ENCODE results near the gene KMT2E. TPM values are rescaled to one million over a fixed set of nuclear protein-coding genes. Genes with fewer than 3 reads are reported as not detected.

The KMT2E gene
- total and polyA plus RNA-seq, 2 donors (not counting 1 experiment from before 2014, with no cell fraction given): 32.4 to 328 TPM

DNA sequence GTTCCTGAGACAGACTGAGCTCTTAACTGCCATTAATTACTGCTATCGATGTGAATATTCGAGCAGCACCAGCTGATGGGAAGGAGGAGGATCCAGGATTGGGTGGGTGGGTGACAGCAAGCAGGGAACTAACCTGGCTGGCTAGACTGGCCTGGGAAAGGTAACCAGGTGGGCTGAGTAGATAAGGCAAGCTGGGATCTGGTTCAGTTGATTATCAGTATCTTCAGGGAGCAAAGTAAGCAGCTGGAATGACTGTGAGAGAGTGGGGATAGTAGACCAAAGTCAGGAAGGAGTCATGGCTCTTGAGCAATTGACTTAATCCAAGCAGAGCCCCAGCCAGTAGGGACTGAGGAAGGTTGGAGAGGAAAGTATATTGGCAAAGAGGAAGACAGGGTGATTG, 46.9 kb upstream of the KMT2E start:
- DNase-seq: no peak
- H3K4me3 ChIP-seq (ENCODE audit: control extremely low read depth in 1 of 5, extremely low read depth in 1 of 5, insufficient read depth in 1 of 5, low read depth in 2 of 5, low read length in 4 of 5): no peak overlapping the region
- Mint-ChIP-seq H3K9me3 (ENCODE audit: insufficient read depth) (no peaks in the 10 kb centered on the region), H3K27me3 (no peaks in the 10 kb centered on the region), H3K4me3 (no peak overlapping the region), H3K27ac (no peak overlapping the region), H3K4me1 (peaks cover 23% of the 10 kb centered on the region)
- no peak for TF ChIP-seq EZH2 (IDR thresholded peaks at IDR 0.05; ENCODE audit: borderline replicate concordance, insufficient read depth, low read depth, low read length, poor library complexity, severe bottlenecking)
- TF ChIP-seq CTCF (IDR thresholded peaks at IDR 0.05): no peak
- ATAC-seq (ENCODE audit: low read depth): no peak
- no peak overlapping the region for H3K4me2 ChIP-seq (replicated peaks; ENCODE audit: low read depth, low read length, poor library complexity, severe bottlenecking)
- peaks cover 2 to 39% of the 10 kb centered on the region in 2 experiments for H3K36me3 ChIP-seq (replicated peaks in 1 of 2; ENCODE audit: control extremely low read depth in 1 of 2, control insufficient read depth in 1 of 2, extremely low read depth in 1 of 2, insufficient read depth in 2 of 2, low read length in 1 of 2)
- H3K27ac ChIP-seq (ENCODE audit: low read length in 2 of 2): no peak overlapping the region
- no peaks in the 10 kb centered on the region for H3K4me1 ChIP-seq (ENCODE audit: control insufficient read depth in 2 of 2, insufficient read depth in 2 of 2, low read length in 2 of 2)
- peaks cover 0 to 5% (median 0%) of the 10 kb centered on the region in 3 donors for H3K9me3 ChIP-seq (ENCODE audit: control extremely low read depth in 1 of 3, control insufficient read depth in 2 of 3, insufficient read depth in 1 of 3, low read length in 2 of 3)
- intact Hi-C loops (cut with micrococcal nuclease): no loop called here
- ChIA-PET POLR2A (no interaction called here), CTCF (interaction anchor here (1.0 to 2.1 kb wide), 2 partner anchors 14 to 45 kb away, joined by 3 to 5 read pairs; no protein-coding TSS in a partner anchor)
- WGBS (ENCODE audit: insufficient coverage): 100% methylated on average over 2 of the region's 2 CpGs
- no peaks in the 10 kb centered on the region for H4K20me1 ChIP-seq (ENCODE audit: control insufficient read depth, insufficient read depth, low read length, poor library complexity, severe bottlenecking)
- peaks cover 69% of the 10 kb centered on the region for H3K79me2 ChIP-seq (ENCODE audit: control insufficient read depth, insufficient read depth, low read length)
- H3K27me3 ChIP-seq (replicated peaks in 1 of 4; ENCODE audit: control extremely low read depth in 1 of 4, control insufficient read depth in 3 of 4, insufficient read depth in 4 of 4, low read length in 3 of 4): no peaks in the 10 kb centered on the region
- no peak overlapping the region for H3K9ac ChIP-seq (ENCODE audit: low read length)
- H2AFZ ChIP-seq (ENCODE audit: insufficient read depth, low read depth, low read length, poor library complexity, severe bottlenecking): no peak overlapping the region

GRCh38 chr7:104967595-104967994, 46.4 kb upstream of the KMT2E start:
- Histone ChIP-seq H3K27me3 (replicated peaks in 1 of 4; ENCODE audit: control extremely low read depth in 1 of 4, control insufficient read depth in 3 of 4, insufficient read depth in 4 of 4, low read length in 3 of 4) (no peaks in the 10 kb centered on the region), H3K4me2 (replicated peaks; ENCODE audit: low read depth, low read length, poor library complexity, severe bottlenecking) (no peak overlapping the region), H3K4me1 (ENCODE audit: control insufficient read depth in 2 of 2, insufficient read depth in 2 of 2, low read length in 2 of 2) (no peaks in the 10 kb centered on the region), H3K9me3 (ENCODE audit: control extremely low read depth in 1 of 3, control insufficient read depth in 2 of 3, insufficient read depth in 1 of 3, low read length in 2 of 3) (peaks cover 0 to 5% (median 0%) of the 10 kb centered on the region in 3 donors), H4K20me1 (ENCODE audit: control insufficient read depth, insufficient read depth, low read length, poor library complexity, severe bottlenecking) (no peaks in the 10 kb centered on the region), H3K27ac (ENCODE audit: low read length in 2 of 2) (no peak overlapping the region), H3K4me3 (ENCODE audit: control extremely low read depth in 1 of 5, extremely low read depth in 1 of 5, insufficient read depth in 1 of 5, low read depth in 2 of 5, low read length in 4 of 5) (no peak overlapping the region), H3K36me3 (replicated peaks in 1 of 2; ENCODE audit: control extremely low read depth in 1 of 2, control insufficient read depth in 1 of 2, extremely low read depth in 1 of 2, insufficient read depth in 2 of 2, low read length in 1 of 2) (peaks cover 0 to 34% of the 10 kb centered on the region in 2 experiments), H2AFZ (ENCODE audit: insufficient read depth, low read depth, low read length, poor library complexity, severe bottlenecking) (no peak overlapping the region), H3K9ac (ENCODE audit: low read length) (no peak overlapping the region), H3K79me2 (ENCODE audit: control insufficient read depth, insufficient read depth, low read length) (peaks cover 69% of the 10 kb centered on the region)
- CTCF ChIA-PET: interaction anchor here (1.0 to 2.1 kb wide), 2 partner anchors 13 to 45 kb away, joined by 3 to 5 read pairs; no protein-coding TSS in a partner anchor
- no peak overlapping the region for H3K27ac Mint-ChIP-seq
- DNase-seq: no peak
- intact Hi-C loops (cut with micrococcal nuclease): no loop called here
- no peak overlapping the region for H3K4me3 Mint-ChIP-seq
- POLR2A ChIA-PET: no interaction called here
- 100% methylated on average over 2 of the region's 4 CpGs for WGBS (ENCODE audit: insufficient coverage)
- H3K4me1 Mint-ChIP-seq: peaks cover 23% of the 10 kb centered on the region
- TF ChIP-seq EZH2 (IDR thresholded peaks at IDR 0.05; ENCODE audit: borderline replicate concordance, insufficient read depth, low read depth, low read length, poor library complexity, severe bottlenecking): no peak
- TF ChIP-seq CTCF (IDR thresholded peaks at IDR 0.05): no peak
- no peaks in the 10 kb centered on the region for H3K9me3 Mint-ChIP-seq (ENCODE audit: insufficient read depth)
- no peaks in the 10 kb centered on the region for H3K27me3 Mint-ChIP-seq
- ATAC-seq (ENCODE audit: low read depth): no peak
